ENCODE results near the gene TCF7. TPM values are rescaled to one million over a fixed set of nuclear protein-coding genes. Genes with fewer than 3 reads are reported as not detected.

Gene TCF7
- polyA plus RNA-seq, 2 of the 4 experiments (the other 2 are of a cell fraction) = 2.8 to 10.1 TPM

- TF ChIP-seq, protein P1, sequence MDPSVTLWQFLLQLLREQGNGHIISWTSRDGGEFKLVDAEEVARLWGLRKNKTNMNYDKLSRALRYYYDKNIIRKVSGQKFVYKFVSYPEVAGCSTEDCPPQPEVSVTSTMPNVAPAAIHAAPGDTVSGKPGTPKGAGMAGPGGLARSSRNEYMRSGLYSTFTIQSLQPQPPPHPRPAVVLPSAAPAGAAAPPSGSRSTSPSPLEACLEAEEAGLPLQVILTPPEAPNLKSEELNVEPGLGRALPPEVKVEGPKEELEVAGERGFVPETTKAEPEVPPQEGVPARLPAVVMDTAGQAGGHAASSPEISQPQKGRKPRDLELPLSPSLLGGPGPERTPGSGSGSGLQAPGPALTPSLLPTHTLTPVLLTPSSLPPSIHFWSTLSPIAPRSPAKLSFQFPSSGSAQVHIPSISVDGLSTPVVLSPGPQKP (IDR thresholded peaks at IDR 0.05; ENCODE audit: low read depth, low read length) = no peak
- TF ChIP-seq, protein P2, sequence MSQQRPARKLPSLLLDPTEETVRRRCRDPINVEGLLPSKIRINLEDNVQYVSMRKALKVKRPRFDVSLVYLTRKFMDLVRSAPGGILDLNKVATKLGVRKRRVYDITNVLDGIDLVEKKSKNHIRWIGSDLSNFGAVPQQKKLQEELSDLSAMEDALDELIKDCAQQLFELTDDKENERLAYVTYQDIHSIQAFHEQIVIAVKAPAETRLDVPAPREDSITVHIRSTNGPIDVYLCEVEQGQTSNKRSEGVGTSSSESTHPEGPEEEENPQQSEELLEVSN (IDR thresholded peaks at IDR 0.05; ENCODE audit: borderline replicate concordance, low read depth) = no peak
- TF ChIP-seq CHD4 (IDR thresholded peaks at IDR 0.05; ENCODE audit: borderline replicate concordance) = no peak
- no peak for TF ChIP-seq ESRRA (IDR thresholded peaks at IDR 0.05; ENCODE audit: borderline replicate concordance, low read length)
These were observed 14.1 kb downstream of the TCF7 start (continued) for GRCh38 chr5:134128648-134128995.

GRCh38 chr5:134129411-134130238 is 15.1 kb downstream of the TCF7 start:
- ChIA-PET POLR2A (no interaction called here), CTCF (interaction anchor here (0.7 to 22.6 kb wide), 7 partner anchors 14 to 103 kb away, joined by 3 to 263 read pairs (median 4); no protein-coding TSS in a partner anchor)
- Histone ChIP-seq H3K4me1 (peaks cover 16% of the 10 kb centered on the region), H3K4me3 (no peak overlapping the region), H3K27ac (no peak overlapping the region), H3K4me2 (no peak overlapping the region), H3K9me3 (no peaks in the 10 kb centered on the region)
- TF ChIP-seq PHF8 (IDR thresholded peaks at IDR 0.05; ENCODE audit: borderline replicate concordance, low read depth) (no peak), SREBF2 (IDR thresholded peaks at IDR 0.05) (no peak)
- TF ChIP-seq, protein P3, sequence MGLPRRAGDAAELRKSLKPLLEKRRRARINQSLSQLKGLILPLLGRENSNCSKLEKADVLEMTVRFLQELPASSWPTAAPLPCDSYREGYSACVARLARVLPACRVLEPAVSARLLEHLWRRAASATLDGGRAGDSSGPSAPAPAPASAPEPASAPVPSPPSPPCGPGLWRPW (IDR thresholded peaks at IDR 0.05) = no peak
- WGBS (ENCODE audit: missing lambda C conversion rate) = 93% methylated on average over 23 of the region's 25 CpGs
- no peak for ATAC-seq
- FAIRE-seq = no peak
- DNase-seq (ENCODE audit: low read depth in 1 of 2, low spot score in 1 of 2) = no peak

- FAIRE-seq = no peak
- no peaks in the 10 kb centered on the region for H3K9me3 ChIP-seq
- 92% methylated on average over 8 of the region's 8 CpGs for WGBS (ENCODE audit: missing lambda C conversion rate)
- ChIA-PET CTCF (interaction anchor here (1.3 to 22.6 kb wide), 5 partner anchors 13 to 89 kb away, joined by 4 to 263 read pairs (median 5); no protein-coding TSS in a partner anchor), POLR2A (no interaction called here)
- peaks cover 9% of the 10 kb centered on the region for H3K4me1 ChIP-seq
- no peak overlapping the region for H3K4me2 ChIP-seq
- TF ChIP-seq HOXB5 (CRISPR knock-in tag; IDR thresholded peaks at IDR 0.05) (no peak), SMC3 (IDR thresholded peaks at IDR 0.05) (no peak), BHLHE40 (IDR thresholded peaks at IDR 0.05; ENCODE audit: low read depth, low read length) (no peak), EHF (CRISPR knock-in tag; IDR thresholded peaks at IDR 0.05) (no peak)
- TF ChIP-seq, protein P3 (IDR thresholded peaks at IDR 0.05) = no peak
- no peak for ATAC-seq
- no peak overlapping the region for H3K4me3 ChIP-seq
- no peak overlapping the region for H3K27ac ChIP-seq
- DNase-seq (ENCODE audit: low read depth in 1 of 2, low spot score in 1 of 2) = no peak
These were observed 15.9 kb downstream of the TCF7 start for GRCh38 chr5:134130239-134130945.

DNA sequence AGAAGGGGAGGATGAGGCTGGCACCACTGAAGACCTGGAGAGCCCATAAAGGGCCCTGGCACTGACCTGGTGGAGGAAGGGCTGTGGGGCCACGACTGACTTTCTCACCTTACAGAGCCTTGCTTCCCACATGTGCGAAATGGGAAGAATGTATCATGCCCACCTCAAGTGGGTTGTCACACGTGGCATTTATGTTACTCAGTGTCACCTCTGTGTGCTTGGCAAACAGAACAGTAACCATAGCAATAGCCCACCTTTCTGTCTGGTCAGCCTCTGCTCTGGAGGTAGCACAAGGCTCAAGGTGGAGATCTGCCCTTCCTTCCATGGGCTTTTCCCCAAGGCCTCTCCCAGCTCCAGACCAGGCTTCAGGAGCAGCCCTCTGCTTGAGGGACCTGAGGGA is 16.7 kb downstream of the TCF7 start:
- H3K4me1 ChIP-seq = peaks cover under 1% of the 10 kb centered on the region; the same call in 1 of the 3 replicates
- DNase-seq (ENCODE audit: low read depth in 1 of 2, low spot score in 1 of 2) = no peak
- H3K4me2 ChIP-seq = no peak overlapping the region
- ATAC-seq = no peak
- H3K9me3 ChIP-seq = no peaks in the 10 kb centered on the region
- no peak overlapping the region for H3K27ac ChIP-seq
- no peak for FAIRE-seq
- ChIA-PET POLR2A (no interaction called here), CTCF (interaction anchor here (1.4 to 22.6 kb wide), 3 partner anchors 12 to 105 kb away, joined by 4 to 546 read pairs (median 263); no protein-coding TSS in a partner anchor)
- H3K4me3 ChIP-seq = no peak overlapping the region
- TF ChIP-seq, protein P4, sequence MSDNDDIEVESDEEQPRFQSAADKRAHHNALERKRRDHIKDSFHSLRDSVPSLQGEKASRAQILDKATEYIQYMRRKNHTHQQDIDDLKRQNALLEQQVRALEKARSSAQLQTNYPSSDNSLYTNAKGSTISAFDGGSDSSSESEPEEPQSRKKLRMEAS (IDR thresholded peaks at IDR 0.05) = no peak
- TF ChIP-seq ZSCAN20 (CRISPR knock-in tag; IDR thresholded peaks at IDR 0.05) (no peak), SMC3 (IDR thresholded peaks at IDR 0.05) (no peak), HEYL (CRISPR knock-in tag; IDR thresholded peaks at IDR 0.05) (no peak), RARB (CRISPR knock-in tag; IDR thresholded peaks at IDR 0.05) (no peak), ZFP36 (IDR thresholded peaks at IDR 0.05; ENCODE audit: borderline replicate concordance, partially characterized antibody) (no peak), MAFK (IDR thresholded peaks at IDR 0.05; ENCODE audit: partially characterized antibody) (no peak), EHF (CRISPR knock-in tag; IDR thresholded peaks at IDR 0.05) (no peak), RNF2 (IDR thresholded peaks at IDR 0.05; ENCODE audit: borderline replicate concordance, low read depth) (no peak), JUNB (IDR thresholded peaks at IDR 0.05) (no peak)
- TF ChIP-seq, protein P3 (IDR thresholded peaks at IDR 0.05) = no peak
- 79% methylated on average over 3 of the region's 3 CpGs for WGBS (ENCODE audit: missing lambda C conversion rate)
